Activated T-helper 1 cell treated with anti-CD3 and anti-CD28 coated beads, Interleukin-12 subunit alpha, Interleukin-12 subunit beta, Interleukin-2, Interleukin-4 antibody, amounts not matched to agents 30 ng/mL and 10 ng/mL and 1 ng/mL, durations not matched to agents 14 hours and 24 hours and 36 hours (primary cell): ENCODE measurements around the gene ZNF584. TPM values are rescaled to one million over a fixed set of nuclear protein-coding genes. Genes with fewer than 3 reads are reported as not detected.

ENCODE experiments used
- DNase-seq: peaks from one replicate; pipeline ENCODE4 v3.0.0; 2021; ENCODE audit warnings: low spot score
- H3K27ac Mint-ChIP-seq: one replicate; pipeline ENCODE4 v1.8.0; 2021; ENCODE audit warnings: mild to moderate bottlenecking, mixed read lengths
- H3K27me3 Mint-ChIP-seq: one replicate; pipeline ENCODE4 v1.8.0; 2022; ENCODE audit warnings: mild to moderate bottlenecking, moderate library complexity, mixed read lengths; ENCODE audit not compliant: insufficient read depth
- H3K36me3 Mint-ChIP-seq: one replicate; pipeline ENCODE4 v1.8.0; 2021; ENCODE audit warnings: low read depth, mixed read lengths
- H3K4me1 Mint-ChIP-seq: one replicate; pipeline ENCODE4 v1.8.0; 2021; ENCODE audit warnings: low read depth, mixed read lengths
- H3K4me3 Mint-ChIP-seq: one replicate; pipeline ENCODE4 v1.8.0; 2021; ENCODE audit warnings: mild to moderate bottlenecking, moderate library complexity, mixed read lengths
- H3K9me3 Mint-ChIP-seq: one replicate; pipeline ENCODE4 v1.8.0; 2021; ENCODE audit warnings: mixed read lengths
- intact Hi-C: fragments of 100-400 bp; cut with micrococcal nuclease; formaldehyde crosslinking; loops from one replicate; pipeline ENCODE4 v1.15.1; 2024
- total RNA-seq: library from RNA; stranded (reverse); gene quantifications from 2 replicates; pipeline ENCODE4 v1.2.3, GENCODE V29; 2022

The ZNF584 gene
- total RNA-seq, 1 donor from 2014 or later: 17.8 TPM

GRCh38 chr19:58466089-58466759 is 57.8 kb downstream of the ZNF584 start:
- DNase-seq: no peak
- Mint-ChIP-seq H3K27ac (peak overlapping the region; percentile 71), H3K36me3 (no peaks in the 10 kb centered on the region), H3K4me3 (peak overlapping the region; percentile 88), H3K27me3 (no peaks in the 10 kb centered on the region), H3K9me3 (no peaks in the 10 kb centered on the region), H3K4me1 (peaks cover 17% of the 10 kb centered on the region)
- intact Hi-C loops: loop anchor here (1.0 to 2.0 kb wide), 7 partner anchors 15 to 161 kb away; partner anchors contain the start of genes ERVK3-1, TRIM28, ZBTB45 and ZNF132

- intact Hi-C loops: loop anchor here (1.0 to 2.0 kb wide), 13 partner anchors 8 to 162 kb away; partner anchors contain the start of genes ERVK3-1, MZF1, TRIM28 and ZBTB45
Observed at GRCh38 chr19:58466760-58467589, 58.5 kb downstream of the ZNF584 start, which contains the start of gene ZNF324. TSS of gene ZNF324 (plus strand) at chr19:58467080. CDS start at chr19:58469186, 2,106 bp downstream.

More at GRCh38 chr19:58466760-58467589, 58.5 kb downstream of the ZNF584 start, which contains the start of gene ZNF324:
- H3K27me3 Mint-ChIP-seq: no peaks in the 10 kb centered on the region
- peak within 1 kb of the TSS; percentile 71 for H3K27ac Mint-ChIP-seq
- H3K4me3 Mint-ChIP-seq: peak within 1 kb of the TSS; percentile 88
- DNase-seq: peak; percentile 96
- peaks cover 17% of the 10 kb centered on the region for H3K4me1 Mint-ChIP-seq
- no peaks in the 10 kb centered on the region for H3K9me3 Mint-ChIP-seq
- no peaks in the 10 kb centered on the region for H3K36me3 Mint-ChIP-seq

Other genes with a start within 250 kb of the ZNF584 start
- 18.2 and 21.2 TPM in 2 replicates for gene ZNF274, start 225.6 kb upstream of the ZNF584 start, total RNA-seq
- gene ZNF544, start 179.7 kb upstream of the ZNF584 start, total RNA-seq: 51.8 and 56.1 TPM in 2 replicates
- 4.0 and 4.4 TPM in 2 replicates for gene ZNF8, start 129.7 kb upstream of the ZNF584 start, total RNA-seq
- 87.1 and 96.7 TPM in 2 replicates for gene ERVK3-1, start 103.3 kb upstream of the ZNF584 start, total RNA-seq
- 4.7 and 4.8 TPM in 2 replicates for gene ZSCAN22, start 81.7 kb upstream of the ZNF584 start, total RNA-seq
- 7.1 and 7.7 TPM in 2 replicates for gene A1BG, start 55.2 kb upstream of the ZNF584 start, total RNA-seq
- gene ZNF497, start 45.9 kb upstream of the ZNF584 start, total RNA-seq: 0.76 and 0.93 TPM in 2 replicates
- gene ZNF837, start 27.6 kb upstream of the ZNF584 start, total RNA-seq: 0.86 and 1.4 TPM in 2 replicates
- 1,157 and 1,161 TPM in 2 replicates for gene RPS5, start 21.4 kb upstream of the ZNF584 start, total RNA-seq
- 0.65 and 1.6 TPM in 2 replicates for gene RNF225, start 13.0 kb upstream of the ZNF584 start, total RNA-seq
- 3.4 and 3.5 TPM in 2 replicates for gene ZNF132, start 31.5 kb downstream of the ZNF584 start, total RNA-seq
- 14.3 and 15.1 TPM in 2 replicates for gene ZNF324B, start 43.0 kb downstream of the ZNF584 start, total RNA-seq
- gene ZNF324, start 58.4 kb downstream of the ZNF584 start, total RNA-seq: 12.8 and 15.5 TPM in 2 replicates
- gene ZNF446, start 67.7 kb downstream of the ZNF584 start, total RNA-seq: 6.6 and 6.7 TPM in 2 replicates
- 23.3 and 24.7 TPM in 2 replicates for gene SLC27A5, start 103.3 kb downstream of the ZNF584 start, total RNA-seq
- 15.9 and 17.4 TPM in 2 replicates for gene ZBTB45, start 111.2 kb downstream of the ZNF584 start, total RNA-seq
- gene TRIM28, start 135.4 kb downstream of the ZNF584 start, total RNA-seq: 664 and 687 TPM in 2 replicates
- gene CHMP2A, start 146.5 kb downstream of the ZNF584 start, total RNA-seq: 109 and 114 TPM in 2 replicates
- gene UBE2M, start 150.0 kb downstream of the ZNF584 start, total RNA-seq: 147 and 164 TPM in 2 replicates
- 19.6 and 21.6 TPM in 2 replicates for gene MZF1, start 164.7 kb downstream of the ZNF584 start, total RNA-seq